Stomach smooth muscle (tissue), 2 donors: Measurements from ENCODE around the gene ZEB1.

Experiments
- H3K27ac ChIP-seq: one replicate; pipeline ENCODE4 v1.7.0; 2013; ENCODE audit warnings: mild to moderate bottlenecking, low read length, inconsistent platforms
- H3K27me3 ChIP-seq, 2 donors: one replicate each; pipeline ENCODE4 v1.7.0; 2013; ENCODE audit warnings: low read length in 2 of 2; ENCODE audit not compliant: insufficient read depth in 2 of 2, control insufficient read depth in 1 of 2
- H3K36me3 ChIP-seq, 2 donors: one replicate each; pipeline ENCODE4 v1.7.0; 2013; ENCODE audit warnings: low read length in 2 of 2; ENCODE audit not compliant: control insufficient read depth in 2 of 2, insufficient read depth in 2 of 2
- H3K4me1 ChIP-seq: one replicate; pipeline ENCODE4 v1.7.0; 2013; ENCODE audit warnings: low read length; ENCODE audit not compliant: control insufficient read depth, insufficient read depth
- H3K4me3 ChIP-seq, 2 donors: one replicate each; pipeline ENCODE4 v1.7.0; 2013; ENCODE audit warnings: low read length in 2 of 2
- H3K9ac ChIP-seq, 2 donors: one replicate each; pipeline ENCODE4 v1.7.0; 2013; ENCODE audit warnings: low read length in 2 of 2, mild to moderate bottlenecking in 1 of 2
- H3K9me3 ChIP-seq, 2 donors: one replicate each; pipeline ENCODE4 v1.7.0; 2013; ENCODE audit warnings: low read length in 2 of 2; ENCODE audit not compliant: control insufficient read depth in 2 of 2
- donor health status: healthy.
- donor health status: Pancreatic carcinoma.

ZEB1 gene

GRCh38 chr10:31484431-31485135 is 165.6 kb downstream of the ZEB1 start:
- Histone ChIP-seq H3K27me3 (no peaks in the 10 kb centered on the region), H3K27ac (no peak overlapping the region), H3K9ac (no peak overlapping the region), H3K9me3 (no peaks in the 10 kb centered on the region), H3K4me3 (no peak overlapping the region), H3K36me3 (no peaks in the 10 kb centered on the region), H3K4me1 (no peaks in the 10 kb centered on the region)

- no peaks in the 10 kb centered on the region for H3K4me1 ChIP-seq
- H3K27me3 ChIP-seq = no peaks in the 10 kb centered on the region
- no peaks in the 10 kb centered on the region for H3K36me3 ChIP-seq
- H3K27ac ChIP-seq = no peak overlapping the region
- H3K9me3 ChIP-seq = no peaks in the 10 kb centered on the region
- H3K4me3 ChIP-seq = no peak overlapping the region
- H3K9ac ChIP-seq = no peak overlapping the region
Observed at GRCh38 chr10:31490858-31491504, 172.0 kb downstream of the ZEB1 start.

- Histone ChIP-seq H3K27ac (no peak overlapping the region), H3K4me3 (no peak overlapping the region), H3K9ac (no peak overlapping the region), H3K27me3 (no peaks in the 10 kb centered on the region), H3K36me3 (peaks cover 12 to 26% of the 10 kb centered on the region in 2 donors), H3K9me3 (peaks cover 2 to 3% of the 10 kb centered on the region in 2 donors), H3K4me1 (no peaks in the 10 kb centered on the region)
Observed at GRCh38 chr10:31507427-31507826, 188.4 kb downstream of the ZEB1 start.

DNA sequence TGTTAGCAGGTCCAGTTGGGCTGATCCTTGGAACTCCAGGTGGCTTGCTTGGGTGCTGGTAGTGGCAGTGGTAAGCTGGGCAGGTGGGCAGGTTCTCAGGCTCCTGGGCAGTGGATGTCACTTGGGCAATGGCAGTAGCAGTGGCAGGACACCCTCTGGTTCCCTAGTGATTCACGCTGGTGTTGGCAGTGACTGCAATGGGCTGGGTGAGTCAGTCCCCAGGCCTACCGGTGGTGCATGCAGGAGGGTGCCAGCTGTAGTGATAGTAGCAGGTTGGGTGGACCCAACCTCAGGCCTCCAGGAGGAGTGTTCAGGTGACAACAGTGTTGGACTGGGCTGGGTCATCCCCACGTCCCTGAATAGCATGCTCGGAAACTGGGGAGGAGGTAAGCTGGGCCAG is 189.2 kb downstream of the ZEB1 start:
- H3K9me3 ChIP-seq = peaks cover 2 to 3% of the 10 kb centered on the region in 2 donors
- no peak overlapping the region for H3K4me3 ChIP-seq
- no peaks in the 10 kb centered on the region for H3K4me1 ChIP-seq
- no peaks in the 10 kb centered on the region for H3K27me3 ChIP-seq
- peaks cover 13 to 22% of the 10 kb centered on the region in 2 donors for H3K36me3 ChIP-seq
- no peak overlapping the region for H3K9ac ChIP-seq
- H3K27ac ChIP-seq = no peak overlapping the region

DNA sequence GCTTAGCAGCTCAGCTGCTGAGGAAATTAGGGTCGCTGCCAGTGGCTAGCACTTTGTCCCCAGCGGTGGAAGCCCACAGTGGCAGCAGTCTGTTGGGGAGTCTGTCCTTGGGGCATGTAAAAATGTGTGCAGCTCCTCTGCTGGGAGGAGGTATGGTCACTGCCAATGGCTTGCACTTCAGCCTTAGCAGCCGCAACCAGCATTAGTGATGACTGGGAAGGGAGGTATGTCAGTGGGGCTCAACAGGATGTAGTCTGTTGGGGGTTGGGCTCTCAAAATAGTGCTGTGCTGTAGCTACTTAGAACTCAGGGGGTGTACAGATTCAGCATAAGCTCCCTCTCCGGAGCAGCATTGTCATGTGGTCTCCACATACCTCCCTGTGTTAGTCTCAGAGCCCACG is 189.9 kb downstream of the ZEB1 start:
- no peak overlapping the region for H3K4me3 ChIP-seq
- H3K9me3 ChIP-seq = peaks cover 2 to 3% of the 10 kb centered on the region in 2 donors
- no peaks in the 10 kb centered on the region for H3K4me1 ChIP-seq
- no peak overlapping the region for H3K27ac ChIP-seq
- peaks cover 13 to 22% of the 10 kb centered on the region in 2 donors for H3K36me3 ChIP-seq
- H3K27me3 ChIP-seq = no peaks in the 10 kb centered on the region
- H3K9ac ChIP-seq = no peak overlapping the region

DNA sequence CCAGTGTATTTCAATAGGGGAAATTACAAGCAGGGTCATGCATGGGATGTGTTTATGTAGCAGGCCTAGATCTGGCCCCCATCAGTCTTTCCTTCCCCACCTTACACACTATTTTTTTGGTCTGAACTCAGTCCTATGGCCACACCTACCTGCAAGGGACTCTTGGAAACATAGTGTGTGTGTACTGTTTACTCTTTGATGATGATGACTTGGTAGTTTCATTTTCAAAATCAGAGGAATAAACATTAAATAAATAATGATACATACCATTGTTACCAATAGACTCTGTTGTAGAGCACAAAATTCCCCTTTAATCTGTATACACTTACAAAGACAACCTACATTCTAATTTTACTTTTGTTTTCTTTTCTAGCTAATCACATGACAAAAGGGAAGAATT is 191.0 kb downstream of the ZEB1 start:
- H3K4me3 ChIP-seq = no peak overlapping the region
- no peaks in the 10 kb centered on the region for H3K4me1 ChIP-seq

GRCh38 chr10:31515116-31515515 is 196.1 kb downstream of the ZEB1 start:
- H3K36me3 ChIP-seq = peaks cover 8 to 21% of the 10 kb centered on the region in 2 donors

More for the DNA sequence above, 191.0 kb downstream of the ZEB1 start:
- Histone ChIP-seq H3K36me3 (peaks cover 13 to 26% of the 10 kb centered on the region in 2 donors), H3K27ac (no peak overlapping the region), H3K9me3 (peaks cover 0 to 3% of the 10 kb centered on the region in 2 donors), H3K9ac (no peak overlapping the region), H3K27me3 (no peaks in the 10 kb centered on the region)

GRCh38 chr10:31515819-31516402 is 196.9 kb downstream of the ZEB1 start:
- Histone ChIP-seq H3K36me3 (peaks cover 11 to 25% of the 10 kb centered on the region in 2 donors), H3K27ac (no peak overlapping the region), H3K9ac (no peak overlapping the region)

More at GRCh38 chr10:31515116-31515515, 196.1 kb downstream of the ZEB1 start:
- Histone ChIP-seq H3K9me3 (no peaks in the 10 kb centered on the region), H3K9ac (no peak overlapping the region), H3K27ac (no peak overlapping the region), H3K27me3 (no peaks in the 10 kb centered on the region), H3K4me1 (no peaks in the 10 kb centered on the region), H3K4me3 (no peak overlapping the region)

GRCh38 chr10:31520986-31521831 is 202.2 kb downstream of the ZEB1 start:
- Histone ChIP-seq H3K27me3 (no peaks in the 10 kb centered on the region), H3K27ac (no peak overlapping the region), H3K4me1 (no peaks in the 10 kb centered on the region), H3K36me3 (peaks cover 20 to 31% of the 10 kb centered on the region in 2 donors), H3K9me3 (no peaks in the 10 kb centered on the region), H3K4me3 (no peak overlapping the region), H3K9ac (no peak overlapping the region)

More at GRCh38 chr10:31515819-31516402, 196.9 kb downstream of the ZEB1 start:
- Histone ChIP-seq H3K9me3 (no peaks in the 10 kb centered on the region), H3K4me1 (no peaks in the 10 kb centered on the region), H3K4me3 (no peak overlapping the region), H3K27me3 (no peaks in the 10 kb centered on the region)

GRCh38 chr10:31522820-31523219 is 203.8 kb downstream of the ZEB1 start:
- no peak overlapping the region for H3K4me3 ChIP-seq
- H3K9me3 ChIP-seq = no peaks in the 10 kb centered on the region
- H3K27ac ChIP-seq = no peak overlapping the region
- H3K9ac ChIP-seq = no peak overlapping the region
- peaks cover 25 to 40% of the 10 kb centered on the region in 2 donors for H3K36me3 ChIP-seq
- H3K4me1 ChIP-seq = no peaks in the 10 kb centered on the region
- no peaks in the 10 kb centered on the region for H3K27me3 ChIP-seq
